Osteocyte (in vitro differentiated cells): ENCODE measurements around the gene HSD17B12. TPM values are rescaled to one million over a fixed set of nuclear protein-coding genes. Genes with fewer than 3 reads are reported as not detected.

Source experiments
- DNase-seq: peaks from one replicate; pipeline ENCODE4 v3.0.0; 2021; ENCODE audit warnings: mixed read lengths; ENCODE audit not compliant: unreplicated experiment; ENCODE audit errors: extremely low spot score
- H3K27ac Mint-ChIP-seq: one replicate; pipeline ENCODE4 v1.8.0; 2021; ENCODE audit warnings: mild to moderate bottlenecking, mixed read lengths; ENCODE audit not compliant: unreplicated experiment
- H3K27me3 Mint-ChIP-seq: one replicate; pipeline ENCODE4 v1.8.0; 2021; ENCODE audit warnings: mixed read lengths; ENCODE audit not compliant: unreplicated experiment
- H3K36me3 Mint-ChIP-seq: one replicate; pipeline ENCODE4 v1.8.0; 2021; ENCODE audit warnings: mixed read lengths; ENCODE audit not compliant: unreplicated experiment
- H3K4me1 Mint-ChIP-seq: one replicate; pipeline ENCODE4 v1.8.0; 2021; ENCODE audit warnings: mixed read lengths; ENCODE audit not compliant: unreplicated experiment
- H3K4me3 Mint-ChIP-seq: one replicate; pipeline ENCODE4 v1.8.0; 2021; ENCODE audit warnings: mild to moderate bottlenecking, moderate library complexity, mixed read lengths; ENCODE audit not compliant: unreplicated experiment
- H3K9me3 Mint-ChIP-seq: one replicate; pipeline ENCODE4 v1.8.0; 2021; ENCODE audit warnings: mixed read lengths; ENCODE audit not compliant: unreplicated experiment
- total RNA-seq: library from RNA; stranded (reverse); gene quantifications from 2 replicates; pipeline ENCODE4 v1.2.1, GENCODE V29; 2021
- TF ChIP-seq, protein P1 (sequence below): fragments of 200-600 bp; sonication (generic); IDR thresholded peaks from 2 replicates; pipeline ENCODE4 v1.5.0; 2021; ENCODE audit warnings: antibody characterized with exemption, mild to moderate bottlenecking, moderate library complexity

The HSD17B12 gene
- total RNA-seq, 1 donor from 2014 or later = 81.6 TPM

DNA sequence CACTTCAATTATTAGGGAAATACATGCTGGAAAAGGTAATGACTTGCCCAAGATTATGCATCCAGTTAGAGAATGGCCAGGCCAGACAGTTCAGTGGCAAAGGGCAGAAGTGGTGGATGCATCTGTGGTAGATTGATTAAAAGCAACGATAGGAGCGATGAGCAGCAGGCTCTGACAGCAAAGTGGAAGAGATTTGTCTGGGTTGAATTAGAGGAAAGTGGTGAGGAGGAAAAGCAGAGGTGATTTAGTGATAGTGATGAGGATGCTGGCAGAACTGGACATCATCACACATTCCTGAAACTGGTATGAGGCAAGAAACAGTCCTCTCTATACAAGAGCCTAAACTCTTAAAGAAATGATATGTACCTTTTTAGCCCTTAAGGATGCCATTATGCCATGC lies 12.5 kb downstream of the HSD17B12 start:
- TF ChIP-seq, protein P1, sequence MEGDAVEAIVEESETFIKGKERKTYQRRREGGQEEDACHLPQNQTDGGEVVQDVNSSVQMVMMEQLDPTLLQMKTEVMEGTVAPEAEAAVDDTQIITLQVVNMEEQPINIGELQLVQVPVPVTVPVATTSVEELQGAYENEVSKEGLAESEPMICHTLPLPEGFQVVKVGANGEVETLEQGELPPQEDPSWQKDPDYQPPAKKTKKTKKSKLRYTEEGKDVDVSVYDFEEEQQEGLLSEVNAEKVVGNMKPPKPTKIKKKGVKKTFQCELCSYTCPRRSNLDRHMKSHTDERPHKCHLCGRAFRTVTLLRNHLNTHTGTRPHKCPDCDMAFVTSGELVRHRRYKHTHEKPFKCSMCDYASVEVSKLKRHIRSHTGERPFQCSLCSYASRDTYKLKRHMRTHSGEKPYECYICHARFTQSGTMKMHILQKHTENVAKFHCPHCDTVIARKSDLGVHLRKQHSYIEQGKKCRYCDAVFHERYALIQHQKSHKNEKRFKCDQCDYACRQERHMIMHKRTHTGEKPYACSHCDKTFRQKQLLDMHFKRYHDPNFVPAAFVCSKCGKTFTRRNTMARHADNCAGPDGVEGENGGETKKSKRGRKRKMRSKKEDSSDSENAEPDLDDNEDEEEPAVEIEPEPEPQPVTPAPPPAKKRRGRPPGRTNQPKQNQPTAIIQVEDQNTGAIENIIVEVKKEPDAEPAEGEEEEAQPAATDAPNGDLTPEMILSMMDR = no peak
- no peaks in the 10 kb centered on the region for H3K36me3 Mint-ChIP-seq
- no peak overlapping the region for H3K4me3 Mint-ChIP-seq
- no peak for DNase-seq
- no peak overlapping the region for H3K27ac Mint-ChIP-seq
- H3K27me3 Mint-ChIP-seq = no peaks in the 10 kb centered on the region
- no peaks in the 10 kb centered on the region for H3K4me1 Mint-ChIP-seq
- H3K9me3 Mint-ChIP-seq = no peaks in the 10 kb centered on the region

DNA sequence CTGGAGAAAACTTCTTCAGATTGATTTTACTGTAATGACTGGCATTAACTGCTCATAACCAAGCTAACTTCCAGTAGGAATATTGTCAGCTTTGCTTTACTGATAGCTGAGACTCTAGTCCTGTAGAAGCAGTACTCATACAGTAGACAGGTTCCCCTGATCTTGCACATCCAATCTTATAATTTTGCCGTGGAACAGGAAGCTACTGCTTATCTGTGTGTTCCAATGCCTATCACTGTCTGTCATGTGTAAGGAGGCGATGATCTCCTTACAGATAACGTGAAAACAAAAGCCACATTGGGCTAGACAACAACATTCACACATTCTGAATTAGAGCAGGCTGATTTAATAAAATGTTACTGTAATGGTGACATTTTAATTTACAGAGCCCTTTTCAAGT lies 13.2 kb downstream of the HSD17B12 start:
- no peaks in the 10 kb centered on the region for H3K9me3 Mint-ChIP-seq
- DNase-seq = no peak
- no peak overlapping the region for H3K27ac Mint-ChIP-seq
- H3K27me3 Mint-ChIP-seq = no peaks in the 10 kb centered on the region
- TF ChIP-seq, protein P1 = no peak
- H3K4me3 Mint-ChIP-seq = no peak overlapping the region
- no peaks in the 10 kb centered on the region for H3K36me3 Mint-ChIP-seq
- H3K4me1 Mint-ChIP-seq = no peaks in the 10 kb centered on the region

DNA sequence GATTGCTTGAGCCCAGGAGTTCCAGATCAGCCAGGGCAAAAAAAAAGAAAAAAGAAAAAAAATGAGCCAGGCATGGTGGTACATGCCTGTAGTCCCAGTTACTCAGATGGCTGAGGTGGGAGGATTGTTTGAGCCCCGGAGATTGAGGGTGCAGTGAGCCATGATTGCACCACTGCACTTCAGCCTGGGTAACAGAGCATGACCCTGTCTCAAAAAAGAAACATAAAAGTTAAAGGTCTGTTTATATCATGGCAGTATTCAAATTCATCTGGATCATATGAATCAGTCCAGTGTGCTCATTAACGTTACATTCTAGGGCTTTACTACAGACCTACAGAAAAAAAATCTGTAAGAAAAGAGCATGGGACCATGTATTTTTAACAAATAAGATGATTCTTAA lies 13.9 kb downstream of the HSD17B12 start:
- Mint-ChIP-seq H3K36me3 (no peaks in the 10 kb centered on the region), H3K4me1 (no peaks in the 10 kb centered on the region), H3K4me3 (no peak overlapping the region), H3K27ac (no peak overlapping the region), H3K27me3 (no peaks in the 10 kb centered on the region), H3K9me3 (no peaks in the 10 kb centered on the region)
- no peak for DNase-seq
- TF ChIP-seq, protein P1 = no peak

DNA sequence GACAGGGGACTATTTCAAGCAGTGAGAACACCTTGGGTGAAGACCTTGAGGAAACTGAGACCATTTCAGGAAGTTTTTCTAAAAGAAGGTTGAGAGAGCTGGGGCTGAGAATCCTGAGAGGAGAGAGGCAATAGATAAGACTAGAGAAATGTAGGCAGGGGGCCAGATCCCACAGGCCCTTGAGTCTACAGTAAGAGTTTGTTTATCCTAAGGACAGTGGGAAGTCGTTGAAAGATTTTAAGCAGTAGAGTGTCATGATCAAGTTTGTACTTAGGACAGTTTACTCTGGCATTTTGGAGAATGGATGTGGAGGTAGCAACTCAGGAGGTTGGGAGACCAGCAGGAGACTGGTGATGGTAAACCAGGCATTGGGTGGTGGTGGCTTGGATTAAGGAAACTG lies 17.1 kb downstream of the HSD17B12 start:
- H3K27ac Mint-ChIP-seq = no peak overlapping the region
- H3K4me1 Mint-ChIP-seq = no peaks in the 10 kb centered on the region
- no peaks in the 10 kb centered on the region for H3K27me3 Mint-ChIP-seq
- TF ChIP-seq, protein P1 = no peak
- no peak overlapping the region for H3K4me3 Mint-ChIP-seq
- peaks cover 16% of the 10 kb centered on the region for H3K36me3 Mint-ChIP-seq
- H3K9me3 Mint-ChIP-seq = peaks cover 23% of the 10 kb centered on the region
- no peak for DNase-seq

DNA sequence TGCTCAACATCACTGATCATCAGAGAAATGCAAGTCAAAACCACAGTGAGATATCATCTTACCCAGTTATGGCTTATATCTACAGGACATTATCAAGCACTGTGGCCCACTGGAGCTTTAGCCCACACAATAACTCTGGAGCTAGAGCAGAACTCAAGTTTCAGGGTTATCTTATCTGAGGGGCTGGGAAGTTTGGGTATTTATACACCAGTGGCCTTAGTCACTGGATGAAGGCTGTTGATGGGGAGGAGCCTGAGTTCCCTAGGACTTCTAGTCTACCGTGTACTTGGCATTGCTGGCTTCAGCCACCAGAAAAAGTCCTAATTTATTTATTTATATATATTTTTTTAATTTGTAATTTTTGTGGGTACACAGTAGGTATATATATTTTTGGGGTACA lies 19.3 kb downstream of the HSD17B12 start:
- H3K27ac Mint-ChIP-seq = no peak overlapping the region
- peaks cover 26% of the 10 kb centered on the region for H3K9me3 Mint-ChIP-seq
- H3K4me3 Mint-ChIP-seq = no peak overlapping the region
- H3K36me3 Mint-ChIP-seq = peaks cover 20% of the 10 kb centered on the region
- H3K27me3 Mint-ChIP-seq = no peaks in the 10 kb centered on the region
- DNase-seq = no peak
- no peaks in the 10 kb centered on the region for H3K4me1 Mint-ChIP-seq
- TF ChIP-seq, protein P1 = no peak
